Panc1 (cell line): Measurements from ENCODE around the gene KAT6B. TPM values are rescaled to one million over a fixed set of nuclear protein-coding genes. Genes with fewer than 3 reads are reported as not detected.

Experiments
- ATAC-seq: fragments of 200-7000 bp; cut with Tn5 transposase; 2 replicates; pipeline ENCODE4 v1.9.1; 2020; ENCODE audit warnings: mild to moderate bottlenecking, moderate library complexity
- BruUV-seq: library from RNA; stranded (reverse); fragments of 400-500 nt; replicated peaks from 2 replicates; lab custom pipeline; 2021; lab: Mats Ljungman, UMichigan
- CTCF ChIA-PET: fragments of 300-600 bp; sonication (Branson Sonifier 250); formaldehyde crosslinking; loops from one replicate; lab custom pipeline; 2022; ENCODE audit warnings: antibody characterized with exemption; lab: Charles Lee
- POLR2A ChIA-PET: fragments of 300-600 bp; sonication (Branson Sonifier 250); formaldehyde crosslinking; loops from one replicate; lab custom pipeline; 2022; ENCODE audit warnings: antibody characterized with exemption; lab: Charles Lee
- DNase-seq: peaks from one replicate; pipeline ENCODE4 v3.0.0-alpha.2; 2010; ENCODE audit warnings: low read depth, low spot score
- H3K27ac ChIP-seq: 2 replicates; pipeline ENCODE4 v1.5.1; 2011; ENCODE audit warnings: mild to moderate bottlenecking, low read length, inconsistent platforms
- H3K27me3 ChIP-seq: fragments of 200-500 bp; sonication (Bioruptor generic); 2 replicates; pipeline ENCODE4 v1.6.0; 2014; ENCODE audit warnings: low read length, inconsistent platforms; ENCODE audit not compliant: control insufficient read depth, insufficient read depth
- H3K36me3 ChIP-seq: fragments of 200-500 bp; sonication (Bioruptor generic); 2 replicates; pipeline ENCODE4 v1.5.1; 2014; ENCODE audit warnings: inconsistent platforms, mild to moderate bottlenecking, low read length, moderate library complexity; ENCODE audit not compliant: control insufficient read depth, insufficient read depth
- H3K4me1 ChIP-seq: 2 replicates; pipeline ENCODE4 v1.5.1; 2011; ENCODE audit warnings: inconsistent platforms, mild to moderate bottlenecking, low read length, moderate library complexity; ENCODE audit not compliant: control insufficient read depth, insufficient read depth
- H3K4me3 ChIP-seq, 2 experiments: 2 replicates each; pipeline ENCODE4 v1.5.1; 2011 to 2012; ENCODE audit warnings: low read depth in 2 of 2, low read length in 2 of 2, mild to moderate bottlenecking in 2 of 2, inconsistent platforms in 1 of 2, moderate library complexity in 1 of 2
- H3K9me3 ChIP-seq: fragments of 200-500 bp; sonication (Bioruptor generic); 2 replicates; pipeline ENCODE4 v1.5.1; 2014; ENCODE audit warnings: low read depth, mild to moderate bottlenecking, inconsistent platforms, low read length, moderate library complexity; ENCODE audit not compliant: control insufficient read depth, insufficient read depth
- CTCF ChIP-seq: fragments of 450-650 bp; IDR thresholded peaks from 2 replicates; pipeline ENCODE4 v1.5.1; 2017; ENCODE audit warnings: mild to moderate bottlenecking
- POLR2AphosphoS5 ChIP-seq: IDR thresholded peaks from 2 replicates; pipeline ENCODE4 v1.6.1; 2012; ENCODE audit warnings: mild to moderate bottlenecking, low read depth, low read length, moderate library complexity
- REST ChIP-seq, 2 experiments: IDR thresholded peaks; 2 replicates each; pipeline ENCODE4 v1.6.1; 2011 to 2012; ENCODE audit warnings: low read depth in 2 of 2, control low read depth in 1 of 2, low read length in 1 of 2, mild to moderate bottlenecking in 1 of 2, moderate library complexity in 1 of 2; ENCODE audit not compliant: insufficient read depth in 1 of 2
- SIN3A ChIP-seq: IDR thresholded peaks from 2 replicates; pipeline ENCODE4 v1.6.1; 2012; ENCODE audit warnings: low read depth, mild to moderate bottlenecking, low read length, moderate library complexity, borderline replicate concordance; ENCODE audit not compliant: insufficient read depth
- TCF7L2 ChIP-seq: IDR thresholded peaks from 2 replicates; pipeline ENCODE4 v1.6.1; 2011; ENCODE audit warnings: mild to moderate bottlenecking, low read depth, low read length, inconsistent platforms
- in situ Hi-C: cut with HindIII; loops from 2 replicates; pipeline ENCODE4 v1.10.0; 2016; ENCODE audit warnings: low sequenced_read_pairs, low pct_unique_long_range_greater_than_20kb
- intact Hi-C: fragments of 100-400 bp; cut with micrococcal nuclease; formaldehyde crosslinking; loops from one replicate; pipeline ENCODE4 v1.10.0; 2022; ENCODE audit not compliant: unreplicated experiment
- total RNA-seq: library from RNA; stranded (reverse); gene quantifications from one replicate; pipeline ENCODE4 v1.2.1, GENCODE V29; 2021; ENCODE audit not compliant: unreplicated experiment

KAT6B gene
- total RNA-seq, 1 experiment from 2014 or later, result 31.1 TPM

- Histone ChIP-seq H3K9me3 (no peaks in the 10 kb centered on the region), H3K36me3 (no peaks in the 10 kb centered on the region), H3K4me1 (no peaks in the 10 kb centered on the region), H3K27me3 (no peaks in the 10 kb centered on the region), H3K4me3 (no peak overlapping the region), H3K27ac (no peak overlapping the region)
- in situ Hi-C loops (no loop called here), intact Hi-C loops (no loop called here)
- ChIA-PET POLR2A (interaction anchor here (0.6 kb wide), 1 partner anchor 733 kb away, joined by 4 read pairs; no protein-coding TSS in a partner anchor), CTCF (no interaction called here)
- no peak for ATAC-seq
- no peak for DNase-seq
- no peak for TF ChIP-seq TCF7L2
- TF ChIP-seq REST (IDR thresholded peaks at IDR 0.05; ENCODE audit: insufficient read depth in 1 of 2, low read depth in 2 of 2, low read length in 1 of 2), result no peak
- no peak for TF ChIP-seq POLR2AphosphoS5
- no peak for TF ChIP-seq CTCF
- no peak for TF ChIP-seq SIN3A
- no TSS peak for BruUV-seq
Measured at GRCh38 chr10:75066271-75066670, 239.9 kb downstream of the KAT6B start.

GRCh38 chr10:75067272-75067671 lies 240.9 kb downstream of the KAT6B start:
- Histone ChIP-seq H3K4me3 (no peak overlapping the region), H3K27me3 (no peaks in the 10 kb centered on the region), H3K9me3 (no peaks in the 10 kb centered on the region), H3K4me1 (no peaks in the 10 kb centered on the region), H3K27ac (no peak overlapping the region), H3K36me3 (no peaks in the 10 kb centered on the region)
- POLR2A ChIA-PET, result no interaction called here
- intact Hi-C loops, result no loop called here
- CTCF ChIA-PET, result no interaction called here
- no TSS peak for BruUV-seq
- ATAC-seq, result no peak
- in situ Hi-C loops, result no loop called here
- no peak for TF ChIP-seq SIN3A
- TF ChIP-seq TCF7L2, result no peak
- no peak for TF ChIP-seq CTCF
- TF ChIP-seq POLR2AphosphoS5, result no peak
- TF ChIP-seq REST (IDR thresholded peaks at IDR 0.05; ENCODE audit: insufficient read depth in 1 of 2, low read depth in 2 of 2, low read length in 1 of 2), result no peak
- DNase-seq, result no peak
